NCI-H510A (cell line): ENCODE results near the gene MBD3L1.

Experiments used
- DNase-seq: peaks from one replicate; lab custom pipeline; 2025; lab: John Stamatoyannopoulos, UW

Gene MBD3L1

GRCh38 chr19:8881512-8881911, 49.3 kb downstream of the MBD3L1 start:
- no peak for DNase-seq

- no peak for DNase-seq
These were observed 52.2 kb downstream of the MBD3L1 start for GRCh38 chr19:8884416-8884815.

- DNase-seq, result no peak
These were observed 55.2 kb downstream of the MBD3L1 start for GRCh38 chr19:8887364-8887763.

GRCh38 chr19:8890260-8890659, 58.1 kb downstream of the MBD3L1 start:
- no peak for DNase-seq
